ES-I3 (cell line): ENCODE measurements around the gene ZCWPW1.
"Not testable (repeated sequence)": the region's sequence is repeated elsewhere in the genome, so short reads cannot be mapped to it uniquely, and the experiment has no call there.

Experiments
- H3K36me3 ChIP-seq: 2 replicates; pipeline ENCODE4 v1.6.1; 2013; ENCODE audit warnings: mild to moderate bottlenecking, low read length, control low read depth, moderate library complexity; ENCODE audit not compliant: insufficient read depth
- H3K4me1 ChIP-seq: 2 replicates; pipeline ENCODE4 v1.6.1; 2013; ENCODE audit warnings: mild to moderate bottlenecking, control low read depth, low read length; ENCODE audit not compliant: insufficient read depth
- H3K9ac ChIP-seq: 2 replicates; pipeline ENCODE4 v1.6.1; 2013; ENCODE audit warnings: low read depth, mild to moderate bottlenecking, low read length, moderate library complexity
- H3K9me3 ChIP-seq: 2 replicates; pipeline ENCODE4 v1.6.1; 2013; ENCODE audit warnings: mild to moderate bottlenecking, low read length, moderate library complexity; ENCODE audit not compliant: control insufficient read depth, insufficient read depth

Gene ZCWPW1

GRCh38 chr7:100466653-100467605 is 38.4 kb upstream of the ZCWPW1 start:
- no peaks in the 10 kb centered on the region for H3K36me3 ChIP-seq
- no peaks in the 10 kb centered on the region for H3K9me3 ChIP-seq
- H3K9ac ChIP-seq, result no peak overlapping the region
- H3K4me1 ChIP-seq, result peaks cover 4% of the 10 kb centered on the region; the same call in 1 of the 2 replicates

- H3K4me1 ChIP-seq, result peaks cover 4% of the 10 kb centered on the region; the same call in 1 of the 2 replicates
- H3K9ac ChIP-seq, result peak overlapping the region; percentile 36; the same call in 1 of the 2 replicates
- H3K36me3 ChIP-seq, result no peaks in the 10 kb centered on the region
- no peaks in the 10 kb centered on the region for H3K9me3 ChIP-seq
Observed at GRCh38 chr7:100465702-100466311, 37.3 kb upstream of the ZCWPW1 start.

- Histone ChIP-seq H3K9ac (no peak overlapping the region), H3K36me3 (no peaks in the 10 kb centered on the region), H3K9me3 (no peaks in the 10 kb centered on the region), H3K4me1 (peaks cover 4% of the 10 kb centered on the region; the same call in 1 of the 2 replicates)
Observed at GRCh38 chr7:100465299-100465698, 36.8 kb upstream of the ZCWPW1 start.

GRCh38 chr7:100464791-100465190 is 36.3 kb upstream of the ZCWPW1 start:
- no peaks in the 10 kb centered on the region for H3K36me3 ChIP-seq
- no peak overlapping the region for H3K9ac ChIP-seq
- peaks cover 4% of the 10 kb centered on the region; the same call in 1 of the 2 replicates for H3K4me1 ChIP-seq
- H3K9me3 ChIP-seq, result no peaks in the 10 kb centered on the region

GRCh38 chr7:100464210-100464660 is 35.7 kb upstream of the ZCWPW1 start, which contains the start of gene SPACDR:
Gene SPACDR (minus strand): TSS chr7:100464260. CDS start chr7:100464025, 235 bp downstream.
- Histone ChIP-seq H3K36me3 (no peaks in the 10 kb centered on the region), H3K9ac (no peak within 1 kb of the TSS), H3K9me3 (no peaks in the 10 kb centered on the region), H3K4me1 (no peaks in the 10 kb centered on the region)

- Histone ChIP-seq H3K9ac (no peak overlapping the region), H3K36me3 (no peaks in the 10 kb centered on the region), H3K4me1 (peaks cover 10% of the 10 kb centered on the region; the same call in 1 of the 2 replicates), H3K9me3 (no peaks in the 10 kb centered on the region)
Observed at GRCh38 chr7:100457033-100457432, 28.5 kb upstream of the ZCWPW1 start.

- Histone ChIP-seq H3K9ac (no peak overlapping the region), H3K36me3 (no peaks in the 10 kb centered on the region), H3K4me1 (peaks cover 10% of the 10 kb centered on the region; the same call in 1 of the 2 replicates), H3K9me3 (no peaks in the 10 kb centered on the region)
Observed at GRCh38 chr7:100456562-100456961, 28.1 kb upstream of the ZCWPW1 start.

- Histone ChIP-seq H3K4me1 (peaks cover 10% of the 10 kb centered on the region; the same call in 1 of the 2 replicates), H3K36me3 (no peaks in the 10 kb centered on the region), H3K9me3 (no peaks in the 10 kb centered on the region), H3K9ac (no peak overlapping the region)
Observed at GRCh38 chr7:100455206-100455605, 26.7 kb upstream of the ZCWPW1 start.

- not testable (repeated sequence) for H3K9me3 ChIP-seq, H3K36me3 ChIP-seq, H3K9ac ChIP-seq, H3K4me1 ChIP-seq
Observed at GRCh38 chr7:100453854-100454253, 25.4 kb upstream of the ZCWPW1 start.

- H3K36me3 ChIP-seq, result no peaks in the 10 kb centered on the region
- no peak overlapping the region for H3K9ac ChIP-seq
- H3K4me1 ChIP-seq, result peaks cover 10% of the 10 kb centered on the region; the same call in 1 of the 2 replicates
Observed at GRCh38 chr7:100452513-100452912, 24.0 kb upstream of the ZCWPW1 start.

GRCh38 chr7:100449190-100449795 is 20.8 kb upstream of the ZCWPW1 start:
- H3K9ac ChIP-seq, result no peak overlapping the region
- no peaks in the 10 kb centered on the region for H3K9me3 ChIP-seq
- peaks cover 4% of the 10 kb centered on the region; the same call in 1 of the 2 replicates for H3K4me1 ChIP-seq
- H3K36me3 ChIP-seq, result no peaks in the 10 kb centered on the region

More at GRCh38 chr7:100452513-100452912, 24.0 kb upstream of the ZCWPW1 start:
- no peaks in the 10 kb centered on the region for H3K9me3 ChIP-seq

GRCh38 chr7:100447363-100447762 is 18.9 kb upstream of the ZCWPW1 start:
- H3K4me1 ChIP-seq, H3K9ac ChIP-seq, H3K9me3 ChIP-seq, H3K36me3 ChIP-seq: not testable (repeated sequence)

GRCh38 chr7:100446040-100446439 is 17.5 kb upstream of the ZCWPW1 start:
- H3K36me3 ChIP-seq, result no peaks in the 10 kb centered on the region

More at GRCh38 chr7:100446040-100446439, 17.5 kb upstream of the ZCWPW1 start:
- H3K9ac ChIP-seq, result no peak overlapping the region
- no peaks in the 10 kb centered on the region for H3K9me3 ChIP-seq
- peaks cover 8% of the 10 kb centered on the region; the same call in 1 of the 2 replicates for H3K4me1 ChIP-seq
